GM18526 (cell line): ENCODE measurements around the gene SCD.

ENCODE experiments used
- POLR2A ChIP-seq: IDR thresholded peaks from 3 replicates; pipeline ENCODE4 v1.6.1; 2011; ENCODE audit not compliant: insufficient read length; ENCODE audit errors: extremely low read depth

The SCD gene

GRCh38 chr10:100346765-100347567 lies at the start of gene SCD:
Gene SCD, plus strand, starts transcription at chr10:100347233. Its CDS starts 272 bp downstream, at chr10:100347505.
- peak; percentile 79 for TF ChIP-seq POLR2A

DNA sequence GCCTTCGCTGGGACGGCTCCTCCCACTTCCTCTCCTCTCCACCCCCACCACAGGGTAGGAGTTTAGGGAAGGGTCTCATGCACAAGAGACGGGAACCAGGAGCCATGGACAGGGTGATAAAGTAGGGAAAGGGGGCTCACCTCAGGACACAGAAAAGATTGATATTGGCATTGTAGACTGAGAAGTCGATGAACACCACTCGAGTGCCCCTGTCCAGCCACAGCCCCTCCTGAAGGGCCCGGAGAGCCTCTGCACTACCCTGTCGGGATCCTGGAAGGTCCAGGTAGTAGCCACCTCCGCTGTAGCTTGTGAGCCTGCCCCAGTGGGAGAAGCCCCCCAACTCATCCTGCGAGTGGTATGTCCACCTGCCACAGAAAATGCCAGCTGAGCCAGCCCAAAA lies 49.8 kb upstream of the SCD start:
- no peak for TF ChIP-seq POLR2A

DNA sequence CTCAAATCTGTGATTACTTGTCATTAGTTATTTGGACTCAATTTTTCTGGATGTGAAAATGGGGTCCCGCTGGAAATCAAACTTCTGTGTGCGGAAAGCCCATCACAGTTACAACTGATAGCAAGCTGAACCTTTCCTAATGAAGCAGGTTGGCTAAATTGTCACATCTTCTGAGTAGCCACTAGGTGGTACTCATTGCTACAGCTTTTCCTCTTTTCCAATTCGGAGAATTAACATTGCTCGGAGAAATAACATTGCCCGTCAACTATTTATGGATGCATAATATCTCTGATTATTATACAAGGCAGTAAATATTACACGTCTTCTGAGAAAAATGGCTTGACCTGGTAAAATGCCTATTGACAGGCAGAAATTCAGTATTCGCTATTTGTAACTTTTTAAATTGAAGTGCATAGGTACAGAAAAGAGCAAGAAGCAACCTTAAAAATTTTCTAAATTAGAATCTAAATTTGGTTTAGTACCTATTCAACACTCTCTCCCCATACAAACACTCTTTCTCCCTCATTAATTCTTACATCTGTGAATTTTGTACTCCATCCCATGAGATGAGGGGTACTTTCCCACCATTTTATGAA lies 43.2 kb upstream of the SCD start:
- no peak for TF ChIP-seq POLR2A

GRCh38 chr10:100304414-100304813 lies 42.6 kb upstream of the SCD start:
- TF ChIP-seq POLR2A: no peak

DNA sequence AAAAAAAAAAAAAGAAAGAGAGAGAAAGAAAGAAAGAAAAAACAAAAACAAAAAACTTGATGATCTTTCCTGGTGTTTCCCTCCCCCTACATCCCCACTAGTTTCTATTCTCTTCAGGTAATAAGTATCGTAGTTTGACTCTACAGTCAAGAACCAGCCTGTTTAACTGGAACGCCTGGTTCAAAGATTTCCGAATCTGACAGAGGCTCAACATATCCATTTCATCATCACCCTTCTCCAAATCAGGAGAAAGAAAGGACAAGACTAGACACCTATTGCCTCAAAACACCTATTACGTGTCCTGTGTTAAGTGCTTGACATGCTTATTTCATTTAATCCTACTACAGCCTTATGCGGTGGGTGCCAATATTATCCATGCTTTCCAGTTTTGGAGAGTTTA lies 40.2 kb upstream of the SCD start:
- TF ChIP-seq POLR2A: no peak

DNA sequence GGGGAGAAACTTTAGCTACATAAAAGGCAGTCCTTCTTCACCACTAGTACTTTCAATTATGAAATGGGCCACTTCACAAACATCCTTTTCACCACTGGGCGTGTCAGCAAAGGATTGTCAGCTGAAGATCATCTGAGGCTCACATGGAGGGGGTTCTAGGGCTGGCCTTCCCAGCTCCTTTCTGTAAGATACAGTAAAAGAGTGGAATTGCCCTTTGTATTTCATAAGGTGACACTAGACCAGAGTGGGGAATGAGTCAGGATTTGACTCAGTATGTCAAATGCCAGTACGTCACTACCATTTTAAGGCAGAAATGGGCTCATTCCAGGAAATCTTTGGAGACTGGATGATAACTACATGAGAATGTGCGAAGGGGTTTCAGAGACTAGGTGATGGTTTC lies 39.3 kb upstream of the SCD start:
- no peak for TF ChIP-seq POLR2A

DNA sequence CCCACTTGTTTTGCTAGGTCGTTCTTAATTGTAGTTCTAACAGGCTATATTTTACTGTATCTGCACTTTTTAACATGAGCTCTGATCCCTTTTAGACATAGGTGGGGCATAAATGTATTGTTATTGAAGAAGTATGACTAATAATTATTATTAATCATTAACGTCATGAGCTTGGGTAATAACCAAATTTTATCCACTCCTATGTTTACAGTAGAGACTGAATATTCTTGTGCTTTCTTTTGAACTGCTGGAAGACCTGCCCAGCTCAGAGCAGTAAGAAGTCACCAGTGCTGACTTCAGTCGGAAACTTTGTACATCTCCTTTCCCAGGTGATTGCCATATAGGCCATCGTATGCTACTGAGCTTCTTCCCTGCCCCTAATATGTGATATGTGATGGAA lies 35.7 kb upstream of the SCD start:
- TF ChIP-seq POLR2A: no peak

- no peak for TF ChIP-seq POLR2A
Measured at GRCh38 chr10:100315615-100316014, 31.4 kb upstream of the SCD start.

DNA sequence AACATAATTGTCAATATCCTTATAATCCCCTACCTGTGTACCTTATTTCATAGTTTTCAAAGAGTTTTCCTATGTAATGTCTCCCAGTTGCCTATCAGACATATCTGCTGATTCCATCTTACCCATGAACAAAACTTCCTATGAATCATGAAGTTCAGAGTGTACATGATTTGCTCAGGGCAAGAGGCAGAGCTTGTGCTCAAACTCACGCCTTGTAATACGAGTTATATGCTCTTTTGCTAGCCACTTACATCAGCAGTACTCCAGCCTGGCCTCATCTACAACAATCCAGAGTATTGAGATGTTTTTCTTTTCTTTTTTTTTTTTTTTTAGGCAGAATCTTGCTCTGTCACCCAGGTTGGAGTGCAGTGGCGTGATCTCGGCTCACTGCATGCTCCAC lies 28.8 kb upstream of the SCD start:
- no peak for TF ChIP-seq POLR2A

DNA sequence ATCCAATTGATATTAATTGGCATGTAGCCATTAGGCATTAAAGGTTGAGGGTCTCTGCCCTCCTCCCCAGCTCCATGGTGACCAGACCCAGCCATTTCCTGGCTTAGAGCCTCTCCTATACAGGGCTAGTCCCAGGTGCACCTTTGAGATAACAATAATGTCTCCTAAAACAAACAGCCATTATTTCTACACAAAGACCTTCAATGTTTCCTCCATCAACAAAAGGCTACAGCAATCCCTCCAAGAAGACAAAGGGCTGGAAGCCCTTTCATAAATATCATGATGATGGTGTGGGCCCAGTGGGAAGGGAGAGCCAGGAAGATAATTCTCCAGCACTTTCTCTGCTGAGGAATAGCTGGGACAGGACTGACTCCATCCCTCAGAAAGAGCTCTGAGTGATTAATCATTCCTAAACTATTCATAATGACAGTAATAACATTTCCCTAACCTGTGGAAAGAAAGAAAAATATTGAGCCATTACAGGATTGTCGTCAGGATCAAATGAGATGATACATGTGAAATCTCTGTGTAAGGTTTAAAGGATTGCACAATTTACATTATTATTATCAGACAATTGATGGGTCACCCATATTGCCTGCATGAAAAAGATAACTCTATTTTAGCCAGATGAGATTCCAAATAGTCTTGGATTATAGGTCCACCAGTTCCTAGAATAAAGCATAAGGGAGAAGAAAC lies 27.2 kb upstream of the SCD start:
- no peak for TF ChIP-seq POLR2A

DNA sequence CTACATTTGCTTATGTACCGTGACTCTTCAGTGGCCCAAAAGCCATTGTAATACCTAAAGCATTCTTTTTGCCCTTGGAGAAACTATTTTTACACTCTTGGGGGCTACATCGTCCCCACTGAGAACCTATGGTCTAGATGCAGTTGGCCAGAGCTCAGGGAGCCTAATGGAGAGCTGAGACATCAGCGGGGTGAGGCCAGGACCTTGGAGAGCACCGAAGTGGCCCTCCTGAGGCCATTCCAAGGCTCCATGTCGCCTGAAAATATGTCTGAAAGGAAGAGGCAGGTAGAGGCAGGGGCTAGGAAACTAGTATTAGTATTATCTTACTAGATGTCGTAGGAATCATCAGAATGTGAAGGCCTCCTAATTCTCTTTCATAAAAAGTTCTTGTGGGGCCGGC lies 21.9 kb upstream of the SCD start:
- no peak for TF ChIP-seq POLR2A

- no peak for TF ChIP-seq POLR2A
Measured at GRCh38 chr10:100327007-100327717, 19.9 kb upstream of the SCD start.

DNA sequence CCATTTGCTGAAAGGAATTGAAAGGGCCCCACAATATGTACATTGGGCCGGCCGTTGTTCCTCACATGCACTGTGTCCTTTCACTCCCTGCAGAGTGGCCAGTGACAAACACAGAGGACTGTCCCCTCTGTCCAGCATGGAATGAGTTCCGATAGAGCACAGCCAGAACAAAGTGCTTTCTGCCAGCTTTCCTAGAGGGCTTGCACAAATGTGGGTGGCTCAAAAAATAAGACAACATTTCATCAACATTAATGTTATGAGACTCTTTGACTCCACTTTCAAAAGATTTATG lies 19.4 kb upstream of the SCD start:
- no peak for TF ChIP-seq POLR2A

- TF ChIP-seq POLR2A: no peak
Measured at GRCh38 chr10:100328198-100328597, 18.8 kb upstream of the SCD start.

GRCh38 chr10:100330079-100330478 lies 17.0 kb upstream of the SCD start, which contains the start of gene PKD2L1:
Gene PKD2L1, minus strand, starts transcription at chr10:100330228. Its CDS starts 125 bp downstream, at chr10:100330103.
- TF ChIP-seq POLR2A: no peak

DNA sequence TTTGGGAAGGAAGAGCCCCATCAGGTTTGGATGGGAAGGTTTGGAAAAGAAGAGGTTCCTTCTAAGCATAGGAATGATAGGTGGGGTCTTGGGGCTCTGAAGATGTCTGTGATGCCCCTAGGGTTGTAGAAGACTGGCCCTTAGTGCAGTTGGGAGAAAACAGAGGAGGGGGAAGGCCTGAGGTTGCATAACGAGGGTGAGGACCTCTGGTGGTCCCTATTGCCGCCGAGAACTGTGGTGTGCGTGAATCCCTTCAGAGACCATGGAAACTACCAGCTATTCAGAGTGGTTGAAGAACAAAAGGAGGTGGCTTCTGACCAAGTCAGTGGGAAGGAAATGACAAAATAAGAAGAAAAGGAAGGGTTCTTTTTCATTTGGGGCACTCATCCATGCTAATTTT lies 13.9 kb upstream of the SCD start:
- TF ChIP-seq POLR2A: no peak
